ENCODE data around the gene PTPRZ1.

DNA sequence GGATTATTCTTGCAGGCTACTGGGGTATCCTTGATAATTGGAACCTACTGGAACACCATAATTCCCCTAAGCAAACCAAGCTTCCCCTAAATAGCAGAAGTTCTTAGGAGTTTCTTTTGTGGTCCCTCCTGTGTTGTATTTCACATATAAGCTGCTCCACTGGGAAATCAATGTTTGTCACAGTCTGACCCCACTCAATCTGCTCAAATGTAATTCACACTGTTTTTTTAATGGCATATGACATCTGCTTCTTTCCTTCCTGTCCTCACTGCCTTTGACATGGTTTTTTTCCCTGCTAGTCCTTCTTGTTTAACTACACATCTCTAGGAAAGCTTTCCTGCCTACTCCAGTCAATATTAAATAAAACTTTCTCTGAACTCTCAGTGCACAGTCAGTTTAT is 1.8 kb upstream of the PTPRZ1 start:
- TF ChIP-seq REST (IDR thresholded peaks at IDR 0.05; ENCODE audit: insufficient read depth in 1 of 2, low read depth in 2 of 2, low read length in 2 of 2), result no peak
- TF ChIP-seq TAF1 (IDR thresholded peaks at IDR 0.05; ENCODE audit: borderline replicate concordance, insufficient read depth, low read length), result no peak
- no peak for TF ChIP-seq POLR2AphosphoS5 (IDR thresholded peaks at IDR 0.05; ENCODE audit: low read depth, low read length)
- no peak for TF ChIP-seq SIN3A (IDR thresholded peaks at IDR 0.05; ENCODE audit: borderline replicate concordance, insufficient read depth, low read length)
